Liver (tissue), 9 donors: ENCODE results near the gene PROK1. TPM values are rescaled to one million over a fixed set of nuclear protein-coding genes. Genes with fewer than 3 reads are reported as not detected.

Experiments used
- DNase-seq: peaks from one replicate; pipeline ENCODE4 v3.0.0-alpha.2; 2017; ENCODE audit warnings: low spot score
- H3K27ac ChIP-seq, 2 donors: one replicate each; pipeline ENCODE4 v1.7.0; 2013; ENCODE audit warnings: inconsistent platforms in 2 of 2, low read length in 2 of 2, control low read depth in 1 of 2, low read depth in 1 of 2, mild to moderate bottlenecking in 1 of 2
- H3K27me3 ChIP-seq, 4 donors: one replicate each; pipeline versions ENCODE4 v1.6.1 to v1.7.0; 2013; ENCODE audit warnings: low read length in 3 of 4, inconsistent platforms in 1 of 4, mild to moderate bottlenecking in 1 of 4, moderate library complexity in 1 of 4; ENCODE audit not compliant: control insufficient read depth in 4 of 4, insufficient read depth in 4 of 4
- H3K36me3 ChIP-seq, 4 donors: one replicate each; pipeline versions ENCODE4 v1.6.1 to v1.7.0; 2013; ENCODE audit warnings: low read length in 3 of 4, mild to moderate bottlenecking in 3 of 4, low read depth in 1 of 4, moderate library complexity in 1 of 4; ENCODE audit not compliant: control insufficient read depth in 4 of 4, insufficient read depth in 3 of 4
- H3K4me1 ChIP-seq, 4 donors: one replicate each; pipeline versions ENCODE4 v1.6.1 to v1.7.0; 2013; ENCODE audit warnings: low read length in 3 of 4, mild to moderate bottlenecking in 3 of 4, moderate library complexity in 1 of 4; ENCODE audit not compliant: control insufficient read depth in 4 of 4, insufficient read depth in 4 of 4
- H3K4me3 ChIP-seq, 3 donors: one replicate each; pipeline versions ENCODE4 v1.6.1 to v1.7.0; 2013; ENCODE audit warnings: low read length in 3 of 3, control low read depth in 1 of 3, low read depth in 1 of 3, mild to moderate bottlenecking in 1 of 3
- H3K9ac ChIP-seq, 2 donors: one replicate each; pipeline ENCODE4 v1.7.0; 2013; ENCODE audit warnings: low read length in 2 of 2, mild to moderate bottlenecking in 2 of 2, moderate library complexity in 2 of 2, control low read depth in 1 of 2, low read depth in 1 of 2
- H3K9me3 ChIP-seq, 4 donors: one replicate each; pipeline versions ENCODE4 v1.6.1 to v1.7.0; 2013; ENCODE audit warnings: low read length in 3 of 4; ENCODE audit not compliant: control insufficient read depth in 4 of 4
- CTCF ChIP-seq: fragments of 150-350 bp; IDR thresholded peaks from 2 replicates; pipeline ENCODE4 v1.5.1; 2017; ENCODE audit warnings: improper control_type of control experiment, low read depth, low read length; ENCODE audit not compliant: missing input control
- FOXA1 ChIP-seq: IDR thresholded peaks from 2 replicates; pipeline ENCODE4 v1.6.1; 2016; ENCODE audit warnings: antibody characterized with exemption
- JUND ChIP-seq, 2 donors: IDR thresholded peaks; 2 replicates each; pipeline ENCODE4 v1.6.1; 2016; ENCODE audit warnings: antibody characterized with exemption in 2 of 2
- RXRA ChIP-seq, 2 donors: IDR thresholded peaks; 2 replicates each; pipeline ENCODE4 v1.6.1; 2017 to 2018; ENCODE audit warnings: antibody characterized with exemption in 2 of 2, mild to moderate bottlenecking in 1 of 2
- TAF1 ChIP-seq: conservative IDR thresholded peaks from 2 replicates; pipeline ENCODE4 v1.6.1; 2016; ENCODE audit warnings: antibody characterized with exemption, mild to moderate bottlenecking
- WGBS: extraction: QIAGEN DNeasy Blood & Tissue Kit; methylation state at CpG from one replicate; pipeline ENCODE4 v1.1.7; 2013; 5-methylcytosine and 5-hydroxymethylcytosine counted together
- polyA plus RNA-seq, 2 donors: library from polyadenylated mRNA; stranded (reverse) in 1 of 2; unstranded in 1 of 2; fragments of 200-250 nt in 1 of 2; fragments of >200 nt in 1 of 2; fragmentation: Nextera tagmentation in 1 of 2; extraction: Ambion mirVana in 1 of 2; gene quantifications; one replicate each; pipeline versions ENCODE4 v1.2.1 to v1.2.3, GENCODE V29; 2013 to 2015
- total RNA-seq, 2 donors: library from RNA; depleted of rRNA; stranded (reverse); fragments of >200 nt; gene quantifications; one replicate each; pipeline ENCODE4 v1.2.3, GENCODE V29; 2014
- donor health status: healthy.
- donor health status: healthy.
- donor health status: healthy.
- donor health status: healthy.
- donor health status: healthy.

Gene PROK1
- total and polyA plus RNA-seq, 4 donors = 0.03 TPM; not detected in 3

DNA sequence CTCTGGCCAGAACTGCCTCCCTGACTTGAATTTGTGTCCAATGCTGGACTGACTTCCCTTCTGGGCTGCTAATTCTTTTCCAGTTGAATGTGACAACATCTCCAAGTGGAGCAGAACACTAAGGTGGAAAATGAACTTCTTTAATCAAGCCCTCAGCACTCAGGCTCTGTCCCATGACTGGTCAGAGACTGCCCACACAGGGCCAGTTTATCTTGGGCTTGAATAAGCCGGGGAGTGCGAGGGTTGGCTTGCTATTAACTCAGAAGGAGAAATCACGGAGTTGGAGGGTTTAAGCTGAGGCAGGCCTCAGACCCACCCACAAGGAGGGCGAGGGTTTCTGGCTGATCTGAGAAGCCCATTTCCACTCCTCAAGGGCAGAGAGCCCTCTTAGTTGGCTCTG lies 55.6 kb downstream of the PROK1 start:
- WGBS = 89% methylated on average over 4 of the region's 4 CpGs
- TF ChIP-seq TAF1 (no peak), RXRA (IDR thresholded peaks at IDR 0.05) (no peak), FOXA1 (no peak), CTCF (no peak), JUND (IDR thresholded peaks at IDR 0.05) (no peak)

More for the DNA sequence above, 55.6 kb downstream of the PROK1 start:
- Histone ChIP-seq H3K4me3 (no peak overlapping the region), H3K9me3 (no peaks in the 10 kb centered on the region), H3K27me3 (peaks cover 0 to 3% (median 0%) of the 10 kb centered on the region in 4 donors), H3K27ac (no peak overlapping the region), H3K9ac (no peak overlapping the region), H3K4me1 (no peaks in the 10 kb centered on the region), H3K36me3 (no peaks in the 10 kb centered on the region)
- DNase-seq = no peak

Other genes with a start within 250 kb of the PROK1 start
- 1 to 10 TPM; 1.0 to 2.5 TPM for gene KCNC4, start 240.8 kb upstream of the PROK1 start, total RNA-seq
- gene KCNC4, start 240.8 kb upstream of the PROK1 start, polyA plus RNA-seq = 1 to 10 TPM in 1 of 2 donors, under 1 TPM in 1; 0.46 to 1.9 TPM
- 10 to 100 TPM; 27.2 to 34.0 TPM for gene RBM15, start 111.8 kb upstream of the PROK1 start, total RNA-seq
- 1 to 10 TPM; 2.4 to 2.8 TPM for gene RBM15, start 111.8 kb upstream of the PROK1 start, polyA plus RNA-seq
- 1 to 10 TPM; 1.8 TPM for gene SLC16A4, start 60.1 kb upstream of the PROK1 start, total RNA-seq
- 1 to 10 TPM in 1 of 2 donors, under 1 TPM in 1; 0.72 to 1.4 TPM for gene SLC16A4, start 60.1 kb upstream of the PROK1 start, polyA plus RNA-seq
- gene LAMTOR5, start 43.5 kb upstream of the PROK1 start, total RNA-seq = 10 to 100 TPM; 30.0 to 41.2 TPM
- 100 to 1,000 TPM; 147 to 182 TPM for gene LAMTOR5, start 43.5 kb upstream of the PROK1 start, polyA plus RNA-seq
- not detected for gene KCNA10, start 68.0 kb downstream of the PROK1 start, total RNA-seq
- gene KCNA10, start 68.0 kb downstream of the PROK1 start, polyA plus RNA-seq = not detected
- gene KCNA2, start 155.2 kb downstream of the PROK1 start, total RNA-seq = under 1 TPM in 1 of 2 donors, not detected in 1; 0.08 TPM
- gene KCNA2, start 155.2 kb downstream of the PROK1 start, polyA plus RNA-seq = under 1 TPM in 1 of 2 donors, not detected in 1; 0.02 TPM
- 1 to 10 TPM in 1 of 2 donors, under 1 TPM in 1; 0.23 to 2.2 TPM for gene KCNA3, start 223.8 kb downstream of the PROK1 start, total RNA-seq
- gene KCNA3, start 223.8 kb downstream of the PROK1 start, polyA plus RNA-seq = under 1 TPM; 0.32 to 0.35 TPM